ENCODE results near the gene ATG7. TPM values are rescaled to one million over a fixed set of nuclear protein-coding genes. Genes with fewer than 3 reads are reported as not detected.
A peak's percentile ranks its signal among the peaks of the same experiment; 100 is the strongest.

ATG7 gene
- total RNA-seq, 4 donors from 2014 or later = 54.8 to 126 (median 100) TPM

GRCh38 chr3:11228041-11228440 lies 44.2 kb upstream of the ATG7 start:
- no peak for DNase-seq
- intact Hi-C loops (cut with DNase I; ENCODE audit: low total_unique reads) = no loop called here
- TF ChIP-seq CTCF (IDR thresholded peaks at IDR 0.05) (no peak), POLR2A (IDR thresholded peaks at IDR 0.05) (no peak)
- Histone ChIP-seq H3K4me1 (no peaks in the 10 kb centered on the region), H3K27ac (peak overlapping the region in 1 of 2 donors; percentile 16), H3K4me3 (no peak overlapping the region), H3K9me3 (no peaks in the 10 kb centered on the region), H3K36me3 (no peaks in the 10 kb centered on the region), H3K27me3 (no peaks in the 10 kb centered on the region)

GRCh38 chr3:11230125-11230524 lies 42.1 kb upstream of the ATG7 start:
- no peaks in the 10 kb centered on the region for H3K27me3 ChIP-seq
- TF ChIP-seq POLR2A (IDR thresholded peaks at IDR 0.05) (no peak), CTCF (IDR thresholded peaks at IDR 0.05) (no peak)
- DNase-seq = no peak
- H3K4me1 ChIP-seq = no peaks in the 10 kb centered on the region
- no peaks in the 10 kb centered on the region for H3K9me3 ChIP-seq
- no peaks in the 10 kb centered on the region for H3K36me3 ChIP-seq
- no peak overlapping the region for H3K4me3 ChIP-seq
- intact Hi-C loops (cut with DNase I; ENCODE audit: low total_unique reads) = no loop called here
- no peak overlapping the region for H3K27ac ChIP-seq

- no peaks in the 10 kb centered on the region for H3K36me3 ChIP-seq
- no peak overlapping the region for H3K27ac ChIP-seq
- intact Hi-C loops (cut with DNase I; ENCODE audit: low total_unique reads) = no loop called here
- no peak overlapping the region for H3K4me3 ChIP-seq
- no peaks in the 10 kb centered on the region for H3K4me1 ChIP-seq
- H3K27me3 ChIP-seq = no peaks in the 10 kb centered on the region
- TF ChIP-seq POLR2A (IDR thresholded peaks at IDR 0.05) (no peak), CTCF (IDR thresholded peaks at IDR 0.05) (no peak)
- H3K9me3 ChIP-seq = no peaks in the 10 kb centered on the region
- no peak for DNase-seq
Observed at GRCh38 chr3:11230832-11231231, 41.4 kb upstream of the ATG7 start.

- H3K27me3 ChIP-seq = no peaks in the 10 kb centered on the region
- no peak overlapping the region for H3K4me3 ChIP-seq
- DNase-seq = no peak
- peaks cover 0 to 7% of the 10 kb centered on the region in 2 donors for H3K4me1 ChIP-seq
- no peak for TF ChIP-seq POLR2A (IDR thresholded peaks at IDR 0.05)
- no peak for TF ChIP-seq CTCF (IDR thresholded peaks at IDR 0.05)
- no peaks in the 10 kb centered on the region for H3K9me3 ChIP-seq
- H3K27ac ChIP-seq = no peak overlapping the region
- intact Hi-C loops (cut with DNase I; ENCODE audit: low total_unique reads) = no loop called here
- H3K36me3 ChIP-seq = no peaks in the 10 kb centered on the region
Observed at GRCh38 chr3:11235385-11235784, 36.8 kb upstream of the ATG7 start.

GRCh38 chr3:11236588-11237461 lies 35.4 kb upstream of the ATG7 start:
- DNase-seq = peak; percentile 38 to 43
- no peaks in the 10 kb centered on the region for H3K9me3 ChIP-seq
- no peak overlapping the region for H3K4me3 ChIP-seq
- H3K27ac ChIP-seq = peak overlapping the region in 1 of 2 donors; percentile 54
- TF ChIP-seq POLR2A (IDR thresholded peaks at IDR 0.05) = no peak
- TF ChIP-seq CTCF (IDR thresholded peaks at IDR 0.05) = peak in 3 of 4 experiments; percentile 26 to 65 (median 56)
- intact Hi-C loops (cut with DNase I; ENCODE audit: low total_unique reads) = no loop called here
- no peaks in the 10 kb centered on the region for H3K36me3 ChIP-seq
- H3K27me3 ChIP-seq = no peaks in the 10 kb centered on the region
- peaks cover 0 to 7% of the 10 kb centered on the region in 2 donors for H3K4me1 ChIP-seq

Data from uterus (tissue), 4 donors.